Esophagus (tissue), 2 donors: ENCODE data around the gene KLK12. TPM values are rescaled to one million over a fixed set of nuclear protein-coding genes. Genes with fewer than 3 reads are reported as not detected.

Experiments used
- H3K27ac ChIP-seq, 2 donors: one replicate each; pipeline ENCODE4 v1.5.1; 2013; ENCODE audit warnings: low read depth in 2 of 2, mild to moderate bottlenecking in 2 of 2, inconsistent platforms in 1 of 2, low read length in 1 of 2, moderate library complexity in 1 of 2
- H3K27me3 ChIP-seq, 2 donors: one replicate each; pipeline ENCODE4 v1.6.1; 2013; ENCODE audit warnings: low read length in 2 of 2, control low read depth in 1 of 2, mild to moderate bottlenecking in 1 of 2; ENCODE audit not compliant: insufficient read depth in 2 of 2, control insufficient read depth in 1 of 2
- H3K36me3 ChIP-seq, 2 donors: one replicate each; pipeline ENCODE4 v1.6.1; 2013; ENCODE audit warnings: low read length in 1 of 2; ENCODE audit not compliant: control insufficient read depth in 2 of 2, insufficient read depth in 2 of 2
- H3K4me1 ChIP-seq, 2 donors: one replicate each; pipeline ENCODE4 v1.6.1; 2013; ENCODE audit warnings: low read length in 1 of 2; ENCODE audit not compliant: control insufficient read depth in 2 of 2, insufficient read depth in 2 of 2
- H3K4me3 ChIP-seq, 2 donors: one replicate each; pipeline ENCODE4 v1.5.1; 2013; ENCODE audit warnings: low read length in 2 of 2, mild to moderate bottlenecking in 2 of 2, low read depth in 1 of 2, moderate library complexity in 1 of 2
- H3K9me3 ChIP-seq, 2 donors: one replicate each; pipeline ENCODE4 v1.6.1; 2013; ENCODE audit warnings: mild to moderate bottlenecking in 2 of 2, low read depth in 1 of 2, low read length in 1 of 2, moderate library complexity in 1 of 2; ENCODE audit not compliant: control insufficient read depth in 2 of 2, insufficient read depth in 1 of 2
- WGBS, 2 donors: extraction: QIAGEN DNeasy Blood & Tissue Kit; methylation state at CpG; one replicate each; pipeline ENCODE4 v1.1.7; 2013; 5-methylcytosine and 5-hydroxymethylcytosine counted together
- polyA plus RNA-seq, 2 donors: library from polyadenylated mRNA; stranded (reverse); fragments of 200-250 nt; gene quantifications; one replicate each; pipeline ENCODE4 v1.2.3, GENCODE V29; 2013
- donor health status: healthy with polysubstance abuse.
- donor health status: Bipolar disorder and iron deficiency.

KLK12 gene
- polyA plus RNA-seq, 2 donors, result 12.4 to 427 TPM

GRCh38 chr19:51009061-51009891 lies 25.5 kb downstream of the KLK12 start:
- 60 to 62% methylated on average over 18 to 19 of the region's 19 CpGs for WGBS, 2 donors
- Histone ChIP-seq H3K36me3 (peaks cover 0 to 1% of the 10 kb centered on the region in 2 donors), H3K27me3 (no peaks in the 10 kb centered on the region), H3K4me3 (no peak overlapping the region), H3K27ac (peak overlapping the region; percentile 6 to 91), H3K4me1 (peaks cover 0 to 6% of the 10 kb centered on the region in 2 donors), H3K9me3 (peaks cover 0 to 2% of the 10 kb centered on the region in 2 donors)

- H3K27ac ChIP-seq, result no peak overlapping the region
- H3K9me3 ChIP-seq, result peaks cover 0 to 2% of the 10 kb centered on the region in 2 donors
- H3K36me3 ChIP-seq, result no peaks in the 10 kb centered on the region
- H3K4me1 ChIP-seq, result peaks cover 0 to 6% of the 10 kb centered on the region in 2 donors
- H3K4me3 ChIP-seq, result no peak overlapping the region
- 85 to 89% methylated on average over 3 of the region's 3 CpGs for WGBS, 2 donors
- no peaks in the 10 kb centered on the region for H3K27me3 ChIP-seq
These were observed 27.3 kb downstream of the KLK12 start for GRCh38 chr19:51007488-51007887.

GRCh38 chr19:51006406-51006805 lies 28.4 kb downstream of the KLK12 start:
- WGBS, 2 donors, result 50% methylated on average over 8 of the region's 8 CpGs
- H3K9me3 ChIP-seq, result peaks cover 0 to 2% of the 10 kb centered on the region in 2 donors
- no peaks in the 10 kb centered on the region for H3K27me3 ChIP-seq
- peaks cover 0 to 6% of the 10 kb centered on the region in 2 donors for H3K4me1 ChIP-seq
- H3K27ac ChIP-seq, result no peak overlapping the region
- no peaks in the 10 kb centered on the region for H3K36me3 ChIP-seq
- H3K4me3 ChIP-seq, result no peak overlapping the region

GRCh38 chr19:51005248-51005647 lies 29.6 kb downstream of the KLK12 start:
- Histone ChIP-seq H3K36me3 (no peaks in the 10 kb centered on the region), H3K4me1 (peaks cover 0 to 6% of the 10 kb centered on the region in 2 donors), H3K27ac (no peak overlapping the region), H3K9me3 (peaks cover 0 to 2% of the 10 kb centered on the region in 2 donors), H3K4me3 (no peak overlapping the region), H3K27me3 (no peaks in the 10 kb centered on the region)
- 81 to 90% methylated on average over 1 of the region's 1 CpG for WGBS, 2 donors

GRCh38 chr19:51003316-51003715 lies 31.5 kb downstream of the KLK12 start:
- WGBS, 2 donors, result 75 to 82% methylated on average over 7 of the region's 7 CpGs
- no peak overlapping the region for H3K4me3 ChIP-seq
- no peaks in the 10 kb centered on the region for H3K4me1 ChIP-seq
- H3K9me3 ChIP-seq, result no peaks in the 10 kb centered on the region
- peak overlapping the region in 1 of 2 donors; percentile 39 for H3K27ac ChIP-seq
- H3K36me3 ChIP-seq, result no peaks in the 10 kb centered on the region
- no peaks in the 10 kb centered on the region for H3K27me3 ChIP-seq

GRCh38 chr19:51002542-51003311 lies 32.1 kb downstream of the KLK12 start:
- Histone ChIP-seq H3K4me1 (no peaks in the 10 kb centered on the region), H3K36me3 (no peaks in the 10 kb centered on the region), H3K9me3 (no peaks in the 10 kb centered on the region), H3K27me3 (no peaks in the 10 kb centered on the region), H3K4me3 (peak overlapping the region; percentile 31 to 61), H3K27ac (peak overlapping the region; percentile 78 to 91)
- 55 to 67% methylated on average over 42 of the region's 42 CpGs for WGBS, 2 donors

GRCh38 chr19:51002089-51002532 lies 32.7 kb downstream of the KLK12 start:
- H3K27me3 ChIP-seq, result no peaks in the 10 kb centered on the region
- no peaks in the 10 kb centered on the region for H3K36me3 ChIP-seq
- peak overlapping the region; percentile 78 to 91 for H3K27ac ChIP-seq
- no peaks in the 10 kb centered on the region for H3K4me1 ChIP-seq
- whole genome bisulfite sequencing, 2 donors, result 32 to 40% methylated on average over 11 to 12 of the region's 12 CpGs
- H3K4me3 ChIP-seq, result peak overlapping the region; percentile 31 to 61
- no peaks in the 10 kb centered on the region for H3K9me3 ChIP-seq

GRCh38 chr19:51001515-51001914 lies 33.3 kb downstream of the KLK12 start, which contains the start of gene KLK8:
Gene KLK8, minus strand, starts transcription at chr19:51001604. Its CDS starts 437 bp downstream, at chr19:51001167.
- Histone ChIP-seq H3K9me3 (no peaks in the 10 kb centered on the region), H3K4me3 (peak within 1 kb of the TSS; percentile 53 to 61), H3K4me1 (no peaks in the 10 kb centered on the region), H3K36me3 (no peaks in the 10 kb centered on the region), H3K27ac (peak within 1 kb of the TSS; percentile 78 to 91), H3K27me3 (no peaks in the 10 kb centered on the region)
- 19 to 22% methylated on average over 7 of the region's 7 CpGs for WGBS, 2 donors

- Histone ChIP-seq H3K4me3 (peak overlapping the region; percentile 53 to 61), H3K4me1 (no peaks in the 10 kb centered on the region), H3K36me3 (no peaks in the 10 kb centered on the region), H3K27ac (peak overlapping the region; percentile 78 to 91), H3K27me3 (no peaks in the 10 kb centered on the region), H3K9me3 (no peaks in the 10 kb centered on the region)
- WGBS, 2 donors, result 24 to 30% methylated on average over 16 of the region's 16 CpGs
These were observed 33.8 kb downstream of the KLK12 start for GRCh38 chr19:51000981-51001380.
